ENCODE measurements around the gene PCDH9. TPM values are rescaled to one million over a fixed set of nuclear protein-coding genes. Genes with fewer than 3 reads are reported as not detected.

The PCDH9 gene
- total RNA-seq, 2 donors from 2014 or later, result 0.95 to 1.8 TPM

DNA sequence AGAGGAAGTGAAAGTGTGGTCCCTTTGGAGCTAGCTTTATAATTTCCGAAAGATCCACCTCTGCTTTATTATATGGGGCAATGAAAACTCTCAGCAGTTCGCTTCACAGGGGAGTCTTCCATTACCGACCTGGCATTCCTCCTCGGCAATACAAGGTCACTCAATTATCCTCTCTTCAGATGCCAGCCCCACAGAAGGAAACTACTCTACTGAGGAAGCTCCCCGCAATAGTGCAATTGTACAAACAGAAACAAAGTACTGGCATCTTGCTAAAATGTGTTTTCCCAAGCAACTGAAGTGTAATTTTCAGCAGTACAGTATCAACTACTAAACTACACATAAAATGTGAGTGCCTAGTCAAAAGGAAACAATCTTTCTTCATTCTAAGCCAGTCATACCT, 702.0 kb downstream of the PCDH9 start:
- Histone ChIP-seq H3K9ac (ENCODE audit: extremely low read depth, low read length, poor library complexity, severe bottlenecking) (no peak overlapping the region), H3K9me3 (ENCODE audit: control insufficient read depth, low read length) (no peaks in the 10 kb centered on the region), H3K4me3 (ENCODE audit: low read length) (no peak overlapping the region), H3K27ac (ENCODE audit: low read depth, low read length) (no peak overlapping the region), H3K27me3 (ENCODE audit: control insufficient read depth, insufficient read depth, low read length, poor library complexity, severe bottlenecking) (no peaks in the 10 kb centered on the region), H3K36me3 (ENCODE audit: control insufficient read depth, insufficient read depth, low read length) (no peaks in the 10 kb centered on the region), H3K4me1 (ENCODE audit: control insufficient read depth, insufficient read depth, low read length) (no peaks in the 10 kb centered on the region)
- TF ChIP-seq, protein P1, sequence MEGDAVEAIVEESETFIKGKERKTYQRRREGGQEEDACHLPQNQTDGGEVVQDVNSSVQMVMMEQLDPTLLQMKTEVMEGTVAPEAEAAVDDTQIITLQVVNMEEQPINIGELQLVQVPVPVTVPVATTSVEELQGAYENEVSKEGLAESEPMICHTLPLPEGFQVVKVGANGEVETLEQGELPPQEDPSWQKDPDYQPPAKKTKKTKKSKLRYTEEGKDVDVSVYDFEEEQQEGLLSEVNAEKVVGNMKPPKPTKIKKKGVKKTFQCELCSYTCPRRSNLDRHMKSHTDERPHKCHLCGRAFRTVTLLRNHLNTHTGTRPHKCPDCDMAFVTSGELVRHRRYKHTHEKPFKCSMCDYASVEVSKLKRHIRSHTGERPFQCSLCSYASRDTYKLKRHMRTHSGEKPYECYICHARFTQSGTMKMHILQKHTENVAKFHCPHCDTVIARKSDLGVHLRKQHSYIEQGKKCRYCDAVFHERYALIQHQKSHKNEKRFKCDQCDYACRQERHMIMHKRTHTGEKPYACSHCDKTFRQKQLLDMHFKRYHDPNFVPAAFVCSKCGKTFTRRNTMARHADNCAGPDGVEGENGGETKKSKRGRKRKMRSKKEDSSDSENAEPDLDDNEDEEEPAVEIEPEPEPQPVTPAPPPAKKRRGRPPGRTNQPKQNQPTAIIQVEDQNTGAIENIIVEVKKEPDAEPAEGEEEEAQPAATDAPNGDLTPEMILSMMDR (conservative IDR thresholded peaks at IDR 0.05), result no peak
- Mint-ChIP-seq H3K4me3 (no peak overlapping the region), H3K4me1 (peaks cover 11% of the 10 kb centered on the region), H3K27me3 (ENCODE audit: insufficient read depth) (no peaks in the 10 kb centered on the region), H3K9me3 (no peaks in the 10 kb centered on the region), H3K27ac (no peak overlapping the region), H3K36me3 (ENCODE audit: low read depth) (no peaks in the 10 kb centered on the region)
- 76 to 78% methylated on average over 4 to 5 of the region's 5 CpGs for WGBS, 2 experiments (ENCODE audit: insufficient coverage in 1 of 2, insufficient read length in 1 of 2)
- DNase-seq, result no peak

DNA sequence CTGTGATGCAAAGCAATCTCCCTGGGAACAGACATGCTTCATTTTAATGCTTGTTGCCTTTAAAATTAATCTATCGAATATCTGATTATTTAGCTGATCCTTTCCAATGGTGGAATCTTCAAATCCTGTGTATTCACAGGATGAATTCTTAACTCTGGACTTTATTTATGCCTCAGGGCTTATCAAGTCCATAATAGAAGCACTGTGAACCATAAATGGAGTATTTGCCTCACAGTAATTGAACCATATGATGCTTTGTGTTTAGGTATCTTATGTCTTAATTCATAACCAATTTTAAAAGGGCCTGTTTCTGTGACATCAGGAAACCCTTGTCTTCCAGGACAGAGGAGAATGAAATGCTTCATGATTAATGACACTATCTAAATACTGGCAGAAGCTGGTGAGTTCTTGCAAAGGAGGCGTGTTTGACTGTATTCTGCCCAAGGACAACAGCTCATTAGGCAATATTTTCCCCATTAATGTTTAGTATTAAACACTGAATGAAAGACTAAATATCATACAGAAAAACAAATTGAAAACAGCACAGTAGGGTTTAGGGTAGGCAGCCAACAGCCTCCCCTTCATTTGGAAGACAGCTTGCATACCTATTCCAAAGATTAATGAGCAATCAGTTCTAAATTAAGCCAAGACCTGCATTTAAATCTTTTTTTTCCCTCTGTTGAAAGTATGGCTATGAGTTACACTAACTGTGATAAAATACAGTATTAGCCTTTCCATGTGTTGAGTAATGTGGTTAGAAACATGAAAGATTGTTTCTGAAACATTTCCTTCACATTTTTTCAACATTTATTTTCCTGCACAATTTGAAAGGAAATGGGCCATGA, 709.4 kb downstream of the PCDH9 start:
- H3K4me3 Mint-ChIP-seq, result no peak overlapping the region
- Histone ChIP-seq H3K36me3 (ENCODE audit: control insufficient read depth, insufficient read depth, low read length) (no peaks in the 10 kb centered on the region), H3K4me3 (ENCODE audit: low read length) (no peak overlapping the region), H3K27ac (ENCODE audit: low read depth, low read length) (no peak overlapping the region), H3K9ac (ENCODE audit: extremely low read depth, low read length, poor library complexity, severe bottlenecking) (no peak overlapping the region), H3K9me3 (ENCODE audit: control insufficient read depth, low read length) (no peaks in the 10 kb centered on the region), H3K4me1 (ENCODE audit: control insufficient read depth, insufficient read depth, low read length) (no peaks in the 10 kb centered on the region), H3K27me3 (ENCODE audit: control insufficient read depth, insufficient read depth, low read length, poor library complexity, severe bottlenecking) (no peaks in the 10 kb centered on the region)
- no peaks in the 10 kb centered on the region for H3K36me3 Mint-ChIP-seq (ENCODE audit: low read depth)
- TF ChIP-seq, protein P1 (conservative IDR thresholded peaks at IDR 0.05), result no peak
- H3K4me1 Mint-ChIP-seq, result peaks cover 4% of the 10 kb centered on the region
- WGBS, 2 experiments (ENCODE audit: insufficient coverage in 1 of 2, insufficient read length in 1 of 2), result 97 to 100% methylated on average over 1 to 2 of the region's 2 CpGs
- DNase-seq, result no peak
- H3K27me3 Mint-ChIP-seq (ENCODE audit: insufficient read depth), result no peaks in the 10 kb centered on the region
- H3K27ac Mint-ChIP-seq, result no peak overlapping the region
- no peaks in the 10 kb centered on the region for H3K9me3 Mint-ChIP-seq

DNA sequence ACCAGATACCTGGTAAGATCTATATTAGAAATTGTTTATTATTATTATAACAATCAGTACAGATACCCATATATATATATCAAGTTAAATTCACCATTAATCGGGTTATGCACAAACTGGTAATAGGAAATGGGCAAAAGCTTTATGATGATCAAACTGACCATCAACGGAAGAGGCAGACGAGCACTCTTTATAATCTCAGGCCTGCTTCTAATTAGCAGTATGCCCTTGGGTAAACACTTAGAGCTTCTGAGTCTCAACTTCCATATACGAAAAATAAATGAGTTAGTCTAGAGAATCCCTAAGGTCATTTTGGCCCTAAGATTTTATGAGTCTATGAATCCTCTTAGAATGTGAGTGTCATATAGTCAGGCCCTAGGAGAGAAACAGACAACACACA, 710.9 kb downstream of the PCDH9 start:
- 89 to 94% methylated on average over 3 to 4 of the region's 4 CpGs for WGBS, 2 experiments (ENCODE audit: insufficient coverage in 1 of 2, insufficient read length in 1 of 2)
- no peaks in the 10 kb centered on the region for H3K4me1 Mint-ChIP-seq
- H3K9me3 Mint-ChIP-seq, result no peaks in the 10 kb centered on the region
- Histone ChIP-seq H3K9ac (ENCODE audit: extremely low read depth, low read length, poor library complexity, severe bottlenecking) (no peak overlapping the region), H3K27ac (ENCODE audit: low read depth, low read length) (no peak overlapping the region), H3K36me3 (ENCODE audit: control insufficient read depth, insufficient read depth, low read length) (no peaks in the 10 kb centered on the region), H3K4me3 (ENCODE audit: low read length) (no peak overlapping the region), H3K9me3 (ENCODE audit: control insufficient read depth, low read length) (no peaks in the 10 kb centered on the region), H3K27me3 (ENCODE audit: control insufficient read depth, insufficient read depth, low read length, poor library complexity, severe bottlenecking) (no peaks in the 10 kb centered on the region), H3K4me1 (ENCODE audit: control insufficient read depth, insufficient read depth, low read length) (no peaks in the 10 kb centered on the region)
- no peak overlapping the region for H3K27ac Mint-ChIP-seq
- H3K27me3 Mint-ChIP-seq (ENCODE audit: insufficient read depth), result no peaks in the 10 kb centered on the region
- no peaks in the 10 kb centered on the region for H3K36me3 Mint-ChIP-seq (ENCODE audit: low read depth)
- TF ChIP-seq, protein P1 (conservative IDR thresholded peaks at IDR 0.05), result no peak
- DNase-seq, result no peak
- no peak overlapping the region for H3K4me3 Mint-ChIP-seq
